ENCODE data around the gene PFN3. TPM values are rescaled to one million over a fixed set of nuclear protein-coding genes. Genes with fewer than 3 reads are reported as not detected.

PFN3 gene
- total RNA-seq, 1 experiment from 2014 or later = 0.48 TPM

- peaks cover 4% of the 10 kb centered on the region for H3K9me3 Mint-ChIP-seq
- DNase-seq (ENCODE audit: low spot score) (no peak), ATAC-seq (no peak)
- peaks cover 34% of the 10 kb centered on the region for H3K36me3 Mint-ChIP-seq
- ChIA-PET POLR2A (interaction anchor here (1.2 to 1.8 kb wide), 2 partner anchors 11 to 35 kb away, joined by 4 read pairs; no protein-coding TSS in a partner anchor), CTCF (interaction anchor here (1.1 to 15.8 kb wide), 5 partner anchors 12 to 129 kb away, joined by 3 to 171 read pairs (median 6); partner anchors contain the start of gene GRK6)
- H3K4me1 Mint-ChIP-seq = peaks cover 13% of the 10 kb centered on the region
- no peak overlapping the region for H3K4me3 Mint-ChIP-seq
- TF ChIP-seq, protein P1, sequence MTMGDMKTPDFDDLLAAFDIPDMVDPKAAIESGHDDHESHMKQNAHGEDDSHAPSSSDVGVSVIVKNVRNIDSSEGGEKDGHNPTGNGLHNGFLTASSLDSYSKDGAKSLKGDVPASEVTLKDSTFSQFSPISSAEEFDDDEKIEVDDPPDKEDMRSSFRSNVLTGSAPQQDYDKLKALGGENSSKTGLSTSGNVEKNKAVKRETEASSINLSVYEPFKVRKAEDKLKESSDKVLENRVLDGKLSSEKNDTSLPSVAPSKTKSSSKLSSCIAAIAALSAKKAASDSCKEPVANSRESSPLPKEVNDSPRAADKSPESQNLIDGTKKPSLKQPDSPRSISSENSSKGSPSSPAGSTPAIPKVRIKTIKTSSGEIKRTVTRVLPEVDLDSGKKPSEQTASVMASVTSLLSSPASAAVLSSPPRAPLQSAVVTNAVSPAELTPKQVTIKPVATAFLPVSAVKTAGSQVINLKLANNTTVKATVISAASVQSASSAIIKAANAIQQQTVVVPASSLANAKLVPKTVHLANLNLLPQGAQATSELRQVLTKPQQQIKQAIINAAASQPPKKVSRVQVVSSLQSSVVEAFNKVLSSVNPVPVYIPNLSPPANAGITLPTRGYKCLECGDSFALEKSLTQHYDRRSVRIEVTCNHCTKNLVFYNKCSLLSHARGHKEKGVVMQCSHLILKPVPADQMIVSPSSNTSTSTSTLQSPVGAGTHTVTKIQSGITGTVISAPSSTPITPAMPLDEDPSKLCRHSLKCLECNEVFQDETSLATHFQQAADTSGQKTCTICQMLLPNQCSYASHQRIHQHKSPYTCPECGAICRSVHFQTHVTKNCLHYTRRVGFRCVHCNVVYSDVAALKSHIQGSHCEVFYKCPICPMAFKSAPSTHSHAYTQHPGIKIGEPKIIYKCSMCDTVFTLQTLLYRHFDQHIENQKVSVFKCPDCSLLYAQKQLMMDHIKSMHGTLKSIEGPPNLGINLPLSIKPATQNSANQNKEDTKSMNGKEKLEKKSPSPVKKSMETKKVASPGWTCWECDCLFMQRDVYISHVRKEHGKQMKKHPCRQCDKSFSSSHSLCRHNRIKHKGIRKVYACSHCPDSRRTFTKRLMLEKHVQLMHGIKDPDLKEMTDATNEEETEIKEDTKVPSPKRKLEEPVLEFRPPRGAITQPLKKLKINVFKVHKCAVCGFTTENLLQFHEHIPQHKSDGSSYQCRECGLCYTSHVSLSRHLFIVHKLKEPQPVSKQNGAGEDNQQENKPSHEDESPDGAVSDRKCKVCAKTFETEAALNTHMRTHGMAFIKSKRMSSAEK (CRISPR knock-in tag; IDR thresholded peaks at IDR 0.05; ENCODE audit: borderline replicate concordance) = no peak
- TF ChIP-seq RELA (CRISPR knock-in tag; IDR thresholded peaks at IDR 0.05; ENCODE audit: borderline replicate concordance) (no peak), HMGXB4 (CRISPR knock-in tag; IDR thresholded peaks at IDR 0.05) (no peak), CREB1 (CRISPR knock-in tag; IDR thresholded peaks at IDR 0.05) (no peak), MXD4 (CRISPR knock-in tag; IDR thresholded peaks at IDR 0.05; ENCODE audit: borderline replicate concordance) (no peak), FOXJ3 (CRISPR knock-in tag; IDR thresholded peaks at IDR 0.05; ENCODE audit: borderline replicate concordance) (no peak), ZNF317 (CRISPR knock-in tag; IDR thresholded peaks at IDR 0.05; ENCODE audit: borderline replicate concordance, low read depth) (no peak), ZNF512 (CRISPR knock-in tag; IDR thresholded peaks at IDR 0.05; ENCODE audit: borderline replicate concordance) (no peak), MYBL2 (CRISPR knock-in tag; IDR thresholded peaks at IDR 0.05) (no peak), SOX15 (CRISPR knock-in tag; IDR thresholded peaks at IDR 0.05) (no peak), HMGA2 (CRISPR knock-in tag; IDR thresholded peaks at IDR 0.05) (no peak), JAZF1 (CRISPR knock-in tag; IDR thresholded peaks at IDR 0.05) (no peak), ETV6 (CRISPR knock-in tag; IDR thresholded peaks at IDR 0.05) (no peak), SMAD3 (CRISPR knock-in tag; IDR thresholded peaks at IDR 0.05; ENCODE audit: borderline replicate concordance) (no peak), TEAD1 (CRISPR knock-in tag; IDR thresholded peaks at IDR 0.05) (no peak)
- TF ChIP-seq, protein P2, sequence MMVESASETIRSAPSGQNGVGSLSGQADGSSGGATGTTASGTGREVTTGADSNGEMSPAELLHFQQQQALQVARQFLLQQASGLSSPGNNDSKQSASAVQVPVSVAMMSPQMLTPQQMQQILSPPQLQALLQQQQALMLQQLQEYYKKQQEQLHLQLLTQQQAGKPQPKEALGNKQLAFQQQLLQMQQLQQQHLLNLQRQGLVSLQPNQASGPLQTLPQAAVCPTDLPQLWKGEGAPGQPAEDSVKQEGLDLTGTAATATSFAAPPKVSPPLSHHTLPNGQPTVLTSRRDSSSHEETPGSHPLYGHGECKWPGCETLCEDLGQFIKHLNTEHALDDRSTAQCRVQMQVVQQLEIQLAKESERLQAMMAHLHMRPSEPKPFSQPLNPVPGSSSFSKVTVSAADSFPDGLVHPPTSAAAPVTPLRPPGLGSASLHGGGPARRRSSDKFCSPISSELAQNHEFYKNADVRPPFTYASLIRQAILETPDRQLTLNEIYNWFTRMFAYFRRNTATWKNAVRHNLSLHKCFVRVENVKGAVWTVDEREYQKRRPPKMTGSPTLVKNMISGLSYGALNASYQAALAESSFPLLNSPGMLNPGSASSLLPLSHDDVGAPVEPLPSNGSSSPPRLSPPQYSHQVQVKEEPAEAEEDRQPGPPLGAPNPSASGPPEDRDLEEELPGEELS (CRISPR knock-in tag; IDR thresholded peaks at IDR 0.05) = no peak
- TF ChIP-seq, protein P3, sequence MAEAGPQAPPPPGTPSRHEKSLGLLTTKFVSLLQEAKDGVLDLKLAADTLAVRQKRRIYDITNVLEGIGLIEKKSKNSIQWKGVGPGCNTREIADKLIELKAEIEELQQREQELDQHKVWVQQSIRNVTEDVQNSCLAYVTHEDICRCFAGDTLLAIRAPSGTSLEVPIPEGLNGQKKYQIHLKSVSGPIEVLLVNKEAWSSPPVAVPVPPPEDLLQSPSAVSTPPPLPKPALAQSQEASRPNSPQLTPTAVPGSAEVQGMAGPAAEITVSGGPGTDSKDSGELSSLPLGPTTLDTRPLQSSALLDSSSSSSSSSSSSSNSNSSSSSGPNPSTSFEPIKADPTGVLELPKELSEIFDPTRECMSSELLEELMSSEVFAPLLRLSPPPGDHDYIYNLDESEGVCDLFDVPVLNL (CRISPR knock-in tag; IDR thresholded peaks at IDR 0.05; ENCODE audit: borderline replicate concordance, low read depth) = no peak
- peak overlapping the region; percentile 27; the same call in 1 of the 2 replicates for H3K27ac Mint-ChIP-seq
- H3K27me3 Mint-ChIP-seq (ENCODE audit: low read depth) = no peaks in the 10 kb centered on the region
These were observed 38.0 kb upstream of the PFN3 start for GRCh38 chr5:177438468-177438867.
